ENCODE measurements around the gene DPYSL4. TPM values are rescaled to one million over a fixed set of nuclear protein-coding genes. Genes with fewer than 3 reads are reported as not detected.

Gene DPYSL4
- total RNA-seq, 2 donors from 2014 or later: 6.5 to 19.2 TPM

DNA sequence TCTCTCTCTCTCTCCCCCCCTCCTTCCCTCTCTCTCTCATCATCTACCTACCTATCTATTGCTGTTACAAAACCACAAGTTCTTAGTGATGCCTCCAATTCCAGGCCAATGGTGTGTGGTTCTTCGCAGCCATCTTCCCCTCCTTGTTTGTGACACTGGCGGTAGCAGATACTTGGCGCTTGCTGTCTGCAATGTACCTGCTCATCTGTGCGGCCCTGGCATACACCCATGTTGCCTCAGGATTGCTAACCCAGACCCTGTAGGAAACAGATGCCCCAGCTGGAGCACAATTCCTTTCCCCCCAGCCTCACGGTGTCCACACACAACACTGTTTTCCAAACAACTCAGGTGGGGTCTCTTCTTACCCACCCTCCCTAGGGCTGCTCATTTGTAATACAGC lies 13.6 kb upstream of the DPYSL4 start:
- Mint-ChIP-seq H3K27ac (peak overlapping the region; percentile 43 to 50), H3K4me1 (ENCODE audit: low read depth in 2 of 2) (peaks cover 13 to 20% of the 10 kb centered on the region in 2 donors), H3K4me3 (no peak overlapping the region), H3K36me3 (no peaks in the 10 kb centered on the region), H3K27me3 (peaks cover 26 to 29% of the 10 kb centered on the region in 2 donors), H3K9me3 (no peaks in the 10 kb centered on the region)
- ATAC-seq: no peak
- peak; percentile 41 for DNase-seq (ENCODE audit: low spot score)

DNA sequence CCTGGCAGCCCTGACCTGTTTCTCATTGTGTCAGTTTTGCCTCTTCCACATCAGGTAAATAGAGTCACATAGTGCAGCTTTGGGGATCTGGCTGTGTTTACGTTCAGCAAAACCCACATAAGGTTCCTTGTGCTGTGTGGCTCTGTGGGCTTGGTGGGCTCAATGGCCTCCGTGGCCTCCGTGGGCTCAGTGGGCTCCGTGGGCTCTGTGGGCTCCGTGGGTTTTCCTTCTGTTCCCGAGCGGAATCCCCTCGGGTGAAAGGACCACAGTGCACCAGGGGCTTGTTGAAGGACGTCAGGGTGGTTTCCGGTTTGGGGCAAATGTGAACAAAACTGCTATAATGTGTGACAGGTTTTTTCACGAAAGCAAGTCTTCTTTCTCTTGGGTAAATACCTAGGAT lies 12.5 kb upstream of the DPYSL4 start:
- DNase-seq (ENCODE audit: low spot score): peak; percentile 29
- ATAC-seq: no peak
- H3K4me3 Mint-ChIP-seq: no peak overlapping the region
- H3K27me3 Mint-ChIP-seq: peaks cover 31% of the 10 kb centered on the region in 2 donors
- H3K9me3 Mint-ChIP-seq: no peaks in the 10 kb centered on the region
- H3K4me1 Mint-ChIP-seq (ENCODE audit: low read depth in 2 of 2): peaks cover 14 to 20% of the 10 kb centered on the region in 2 donors
- H3K36me3 Mint-ChIP-seq: no peaks in the 10 kb centered on the region
- peak overlapping the region in 1 of 2 donors; percentile 50 for H3K27ac Mint-ChIP-seq

DNA sequence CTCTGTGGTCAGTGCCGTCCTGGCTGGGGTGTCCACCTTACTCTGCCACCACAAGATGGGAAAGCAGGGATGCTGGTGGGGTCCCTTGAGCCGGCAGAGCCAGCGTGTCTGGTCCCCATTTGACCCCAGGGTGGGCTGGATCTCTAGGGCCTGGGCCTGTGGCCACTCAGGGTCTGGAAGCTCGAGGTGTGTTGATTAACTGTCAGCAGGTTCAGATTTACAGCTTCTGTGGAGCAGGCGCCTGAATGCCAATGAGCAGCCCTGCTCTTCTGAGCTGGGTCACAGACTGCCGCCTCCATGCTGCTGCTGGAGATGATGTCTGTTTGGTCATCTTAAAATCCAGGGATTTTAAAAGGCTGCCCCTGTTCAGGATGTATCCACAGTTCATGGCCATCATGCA lies 11.3 kb upstream of the DPYSL4 start:
- H3K36me3 Mint-ChIP-seq: no peaks in the 10 kb centered on the region
- no peak for DNase-seq (ENCODE audit: low spot score)
- H3K27ac Mint-ChIP-seq: peak overlapping the region in 1 of 2 donors; percentile 50
- H3K9me3 Mint-ChIP-seq: no peaks in the 10 kb centered on the region
- no peak overlapping the region for H3K4me3 Mint-ChIP-seq
- H3K4me1 Mint-ChIP-seq (ENCODE audit: low read depth in 2 of 2): peaks cover 16 to 20% of the 10 kb centered on the region in 2 donors
- no peak for ATAC-seq
- H3K27me3 Mint-ChIP-seq: peaks cover 31 to 32% of the 10 kb centered on the region in 2 donors

DNA sequence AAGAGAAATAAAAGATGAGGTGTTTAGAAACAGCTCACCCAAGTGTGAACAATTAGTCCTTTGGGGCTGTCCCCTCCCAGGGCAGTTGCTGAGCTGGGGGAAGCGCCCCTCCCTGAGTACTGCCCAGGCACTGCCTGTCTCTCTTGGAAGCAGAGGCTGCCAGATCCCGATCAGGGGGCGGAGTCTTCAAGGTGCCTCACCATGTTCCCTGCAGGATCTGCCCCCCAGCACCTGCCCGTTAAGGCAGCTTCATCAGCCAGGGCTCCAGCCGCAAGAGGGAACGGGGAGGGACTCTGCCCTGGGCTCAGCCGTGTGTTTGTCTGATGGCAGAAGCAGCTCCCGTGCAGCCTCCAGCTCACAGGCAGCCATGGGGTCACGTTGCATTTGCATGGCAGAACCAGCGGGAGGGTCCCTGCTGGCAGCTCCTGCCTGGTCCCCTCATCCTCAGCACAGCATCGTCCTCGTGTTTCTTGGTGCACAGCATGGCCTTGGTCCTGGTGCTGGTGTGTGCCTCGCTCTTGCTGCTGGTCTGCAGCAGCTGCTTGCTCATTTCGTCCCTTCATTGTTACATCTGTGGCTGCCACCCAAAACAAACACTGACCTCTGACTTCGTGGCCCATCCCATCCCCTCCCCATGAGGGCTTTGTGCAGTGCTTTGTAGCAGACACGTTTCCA lies 10.7 kb upstream of the DPYSL4 start:
- ATAC-seq: peak; percentile 57 to 59
- no peak for DNase-seq (ENCODE audit: low spot score)
- H3K36me3 Mint-ChIP-seq: no peaks in the 10 kb centered on the region
- H3K27ac Mint-ChIP-seq: no peak overlapping the region
- H3K4me1 Mint-ChIP-seq (ENCODE audit: low read depth in 2 of 2): peaks cover 16 to 20% of the 10 kb centered on the region in 2 donors
- peaks cover 31 to 37% of the 10 kb centered on the region in 2 donors for H3K27me3 Mint-ChIP-seq
- no peak overlapping the region for H3K4me3 Mint-ChIP-seq
- no peaks in the 10 kb centered on the region for H3K9me3 Mint-ChIP-seq

DNA sequence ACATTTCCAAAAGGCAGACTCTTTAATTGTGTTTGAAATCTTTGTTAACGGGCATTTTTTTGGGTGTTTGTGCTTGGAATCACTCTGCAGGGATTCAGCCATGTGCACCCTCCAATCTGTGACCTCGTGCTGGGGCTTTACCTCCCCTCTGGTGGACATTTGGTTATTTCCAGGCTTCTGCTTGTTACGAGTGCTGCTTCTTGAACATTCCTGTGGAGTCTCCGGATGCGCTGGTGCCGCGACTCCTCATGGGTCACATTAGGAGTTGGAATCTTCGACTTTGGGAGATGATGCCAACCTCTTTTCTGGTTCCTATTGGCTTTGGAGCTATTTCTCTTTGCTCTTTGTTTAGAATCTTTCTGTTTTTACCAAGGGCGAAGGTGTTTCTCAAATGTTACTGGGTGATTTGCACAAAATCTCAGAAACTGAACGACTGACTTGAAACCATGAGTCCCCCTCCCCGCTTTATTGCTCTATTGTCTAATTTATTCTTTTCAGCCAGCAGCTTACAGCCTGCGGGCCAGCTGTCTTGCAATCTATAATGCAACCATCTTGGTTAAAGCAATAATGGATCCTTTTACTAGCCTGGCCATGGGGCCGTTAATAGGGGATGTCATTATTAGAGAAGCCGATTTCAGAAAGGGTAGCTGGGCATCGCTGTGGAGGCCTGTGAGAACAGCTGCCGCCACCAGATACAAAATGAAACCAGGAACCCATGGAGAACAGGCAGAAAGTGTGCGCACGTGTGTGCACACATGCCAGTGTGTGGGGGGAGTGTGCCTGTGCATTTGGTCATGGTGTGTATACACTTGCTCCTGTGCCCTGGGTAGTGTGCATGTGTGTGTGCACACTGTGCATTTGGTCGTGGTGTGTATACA lies 9.9 kb upstream of the DPYSL4 start:
- no peaks in the 10 kb centered on the region for H3K9me3 Mint-ChIP-seq

DNA sequence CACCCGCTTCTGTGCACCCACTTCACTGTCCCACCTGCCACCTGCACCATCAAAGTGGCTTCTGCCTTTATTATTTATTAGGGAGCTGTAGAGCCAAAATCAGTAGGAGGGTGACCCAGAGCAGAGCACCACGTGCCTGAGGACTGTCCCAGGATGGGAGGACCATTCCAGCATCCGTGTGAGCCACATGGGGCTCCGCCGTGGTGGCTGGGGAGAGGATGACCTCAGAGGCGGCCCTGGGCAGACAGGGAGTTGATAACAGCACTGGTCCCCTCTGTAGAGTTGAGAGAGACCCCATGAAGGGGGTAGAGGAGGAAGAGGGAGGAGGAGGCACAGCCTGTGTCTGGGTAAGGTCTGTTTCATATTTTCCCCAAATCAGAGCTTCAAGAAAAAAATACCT lies 8.7 kb upstream of the DPYSL4 start:
- ATAC-seq: no peak
- H3K36me3 Mint-ChIP-seq: no peaks in the 10 kb centered on the region

More for the DNA sequence above, 9.9 kb upstream of the DPYSL4 start:
- peaks cover 16 to 20% of the 10 kb centered on the region in 2 donors for H3K4me1 Mint-ChIP-seq (ENCODE audit: low read depth in 2 of 2)
- no peak overlapping the region for H3K4me3 Mint-ChIP-seq
- peaks cover 31 to 37% of the 10 kb centered on the region in 2 donors for H3K27me3 Mint-ChIP-seq
- ATAC-seq: no peak
- no peak for DNase-seq (ENCODE audit: low spot score)
- H3K27ac Mint-ChIP-seq: no peak overlapping the region
- H3K36me3 Mint-ChIP-seq: no peaks in the 10 kb centered on the region

DNA sequence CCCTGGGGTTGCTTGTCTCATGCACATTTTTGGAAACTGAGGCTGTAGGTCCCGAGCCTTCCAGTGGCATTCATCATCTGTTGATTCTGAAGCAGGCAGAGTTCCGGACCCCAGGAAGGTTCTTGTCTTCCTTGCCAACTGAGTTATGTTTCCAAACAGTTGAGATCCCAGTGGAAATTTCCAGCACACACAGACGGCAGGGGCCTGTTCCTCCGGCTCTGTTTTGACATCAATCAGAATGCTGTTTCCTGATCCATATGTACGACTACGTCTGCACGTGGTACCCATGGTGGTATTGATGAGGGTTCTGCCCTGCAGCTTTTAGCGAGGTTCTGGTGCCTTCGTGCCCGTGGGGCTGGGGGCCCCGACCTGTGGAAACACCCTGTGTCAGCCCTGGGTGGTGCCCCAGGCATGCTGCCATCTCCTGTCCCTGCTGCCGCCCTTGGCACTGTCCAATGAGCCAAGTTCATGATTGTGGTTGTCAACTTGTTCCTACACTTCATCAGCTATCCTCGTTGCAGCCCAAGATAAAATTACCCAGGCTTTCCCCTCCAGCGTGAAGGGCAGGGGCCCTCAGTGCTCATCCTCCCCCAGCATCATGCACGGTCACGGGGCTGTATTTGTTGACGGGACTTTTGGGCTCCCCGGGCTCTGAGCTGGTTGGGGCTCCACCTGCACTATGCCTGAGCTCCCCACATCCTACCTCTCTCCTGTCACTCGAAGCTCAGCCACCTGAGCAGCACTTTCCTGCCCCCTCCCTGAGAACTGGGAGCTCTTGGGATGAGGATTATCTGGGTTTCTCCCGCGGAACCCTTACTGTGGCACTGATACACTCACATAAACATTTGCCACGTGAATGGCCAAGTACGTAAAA lies 7.8 kb upstream of the DPYSL4 start:
- ATAC-seq (no peak), DNase-seq (ENCODE audit: low spot score) (no peak)
- peaks cover 35 to 46% of the 10 kb centered on the region in 2 donors for H3K27me3 Mint-ChIP-seq
- H3K4me1 Mint-ChIP-seq (ENCODE audit: low read depth in 2 of 2): peaks cover 10 to 13% of the 10 kb centered on the region in 2 donors
- H3K4me3 Mint-ChIP-seq: no peak overlapping the region
- H3K9me3 Mint-ChIP-seq: no peaks in the 10 kb centered on the region
- no peak overlapping the region for H3K27ac Mint-ChIP-seq
- no peaks in the 10 kb centered on the region for H3K36me3 Mint-ChIP-seq

More for the DNA sequence above, 8.7 kb upstream of the DPYSL4 start:
- no peak overlapping the region for H3K27ac Mint-ChIP-seq
- no peak overlapping the region for H3K4me3 Mint-ChIP-seq
- peaks cover 27 to 38% of the 10 kb centered on the region in 2 donors for H3K27me3 Mint-ChIP-seq
- no peak for DNase-seq (ENCODE audit: low spot score)
- no peaks in the 10 kb centered on the region for H3K9me3 Mint-ChIP-seq
- H3K4me1 Mint-ChIP-seq (ENCODE audit: low read depth in 2 of 2): peaks cover 16 to 20% of the 10 kb centered on the region in 2 donors

DNA sequence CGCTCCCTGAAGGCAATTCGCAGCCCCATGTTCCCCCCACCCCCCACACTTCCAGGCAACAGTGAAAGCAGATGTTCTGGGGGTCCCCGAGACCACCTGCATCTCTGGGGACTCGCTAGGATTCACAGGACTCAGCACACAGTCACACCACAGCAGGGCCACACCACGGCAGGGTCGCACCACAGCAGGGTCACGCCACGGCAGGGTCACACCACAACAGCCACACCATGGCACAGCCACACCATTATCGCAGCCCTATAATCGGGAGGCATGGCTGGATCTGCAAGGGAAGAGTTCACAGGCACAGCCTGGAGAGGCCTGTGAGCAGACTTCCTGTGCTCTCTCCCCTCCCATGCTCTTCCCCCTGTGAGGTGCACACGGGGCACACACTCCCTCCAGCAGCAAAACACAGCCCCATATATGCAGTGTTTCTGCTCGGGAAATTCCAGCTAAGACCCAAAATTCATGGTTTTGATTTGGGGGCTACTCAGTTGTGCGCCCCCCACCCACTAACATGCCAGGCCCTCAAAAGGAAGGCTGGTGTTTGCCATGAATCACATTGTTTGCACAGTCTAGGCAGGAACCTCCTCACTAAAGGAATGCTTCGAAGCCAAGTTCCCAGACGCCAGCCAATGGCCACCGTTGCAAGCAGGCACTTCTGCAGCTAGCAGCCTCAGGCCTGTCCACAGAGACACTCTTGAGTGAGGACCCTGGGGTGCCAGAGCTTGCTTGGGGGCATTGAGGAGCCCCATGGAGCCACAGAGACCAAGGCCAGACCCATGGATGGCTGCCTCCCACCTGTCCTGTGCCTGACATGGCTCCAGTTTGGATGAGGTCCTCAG lies 7.0 kb upstream of the DPYSL4 start:
- Mint-ChIP-seq H3K9me3 (no peaks in the 10 kb centered on the region), H3K4me3 (no peak overlapping the region), H3K27ac (no peak overlapping the region), H3K4me1 (ENCODE audit: low read depth in 2 of 2) (peaks cover 11% of the 10 kb centered on the region in 2 donors), H3K27me3 (peaks cover 42 to 50% of the 10 kb centered on the region in 2 donors), H3K36me3 (no peaks in the 10 kb centered on the region)
- ATAC-seq (peak in 1 of 2 donors; percentile 13), DNase-seq (ENCODE audit: low spot score) (no peak)

DNA sequence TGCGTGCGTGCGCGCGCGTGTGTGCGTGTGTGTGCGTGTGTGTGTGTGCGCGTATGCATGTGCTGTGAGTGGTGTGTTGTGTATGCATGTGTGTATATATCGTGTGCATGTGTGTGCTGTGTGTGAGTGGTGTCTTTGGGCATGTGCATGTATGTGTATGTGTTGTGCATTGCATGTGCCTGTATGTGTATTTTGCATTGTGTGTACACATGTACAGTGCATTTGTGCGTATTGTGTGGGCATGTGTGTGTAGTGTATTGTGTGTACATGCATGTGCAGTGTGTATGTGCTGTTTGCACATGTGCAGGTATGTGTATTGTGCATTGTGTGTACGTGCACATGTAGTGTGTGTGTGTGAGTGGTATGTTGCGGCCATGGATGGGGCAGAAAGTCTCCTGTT lies 6.0 kb upstream of the DPYSL4 start:
- Mint-ChIP-seq H3K27me3 (peaks cover 45 to 48% of the 10 kb centered on the region in 2 donors), H3K9me3 (no peaks in the 10 kb centered on the region), H3K27ac (no peak overlapping the region), H3K4me3 (no peak overlapping the region), H3K4me1 (ENCODE audit: low read depth in 2 of 2) (peaks cover 4 to 13% of the 10 kb centered on the region in 2 donors), H3K36me3 (no peaks in the 10 kb centered on the region)
- DNase-seq (ENCODE audit: low spot score): no peak
- ATAC-seq: no peak

DNA sequence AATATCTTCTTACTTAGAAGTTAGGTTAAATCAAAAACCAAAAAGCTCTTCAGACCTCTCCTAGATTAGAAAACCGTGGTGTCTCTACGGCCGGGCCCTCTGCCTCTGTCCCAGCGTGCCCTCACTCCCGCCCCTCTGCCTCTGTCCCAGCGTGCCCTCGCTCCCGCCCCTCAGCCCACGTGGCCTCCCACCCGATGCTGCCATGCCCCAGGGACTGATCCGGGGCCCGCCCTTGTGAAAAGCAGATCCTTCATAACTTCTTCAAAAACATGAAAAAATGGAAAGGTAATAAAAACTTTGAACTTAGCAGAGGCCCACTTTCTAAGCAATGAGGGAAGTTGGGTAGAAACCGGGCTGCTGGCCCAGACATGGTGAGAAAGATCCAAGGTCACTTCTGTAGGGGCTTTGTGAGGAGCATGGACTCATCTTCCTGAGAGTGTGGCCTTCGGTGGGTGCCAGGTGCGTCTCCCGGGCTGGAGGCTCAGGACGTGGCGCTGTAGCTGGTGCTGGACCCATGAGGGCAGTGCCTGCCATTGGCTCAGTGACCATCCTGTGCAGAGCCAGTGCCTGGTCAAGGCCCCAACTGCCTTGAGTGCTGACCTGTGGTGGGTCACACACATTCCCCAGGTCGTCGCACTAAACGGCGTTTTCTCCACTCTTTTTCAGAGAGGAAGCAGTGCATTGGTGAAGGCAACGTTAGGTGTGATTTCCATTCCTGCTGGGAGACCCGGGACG lies 4.9 kb upstream of the DPYSL4 start:
- Mint-ChIP-seq H3K4me1 (ENCODE audit: low read depth in 2 of 2) (peaks cover 0 to 9% of the 10 kb centered on the region in 2 donors), H3K27ac (no peak overlapping the region), H3K27me3 (peaks cover 37 to 44% of the 10 kb centered on the region in 2 donors), H3K4me3 (no peak overlapping the region), H3K9me3 (no peaks in the 10 kb centered on the region), H3K36me3 (no peaks in the 10 kb centered on the region)
- DNase-seq (ENCODE audit: low spot score) (no peak), ATAC-seq (no peak)

DNA sequence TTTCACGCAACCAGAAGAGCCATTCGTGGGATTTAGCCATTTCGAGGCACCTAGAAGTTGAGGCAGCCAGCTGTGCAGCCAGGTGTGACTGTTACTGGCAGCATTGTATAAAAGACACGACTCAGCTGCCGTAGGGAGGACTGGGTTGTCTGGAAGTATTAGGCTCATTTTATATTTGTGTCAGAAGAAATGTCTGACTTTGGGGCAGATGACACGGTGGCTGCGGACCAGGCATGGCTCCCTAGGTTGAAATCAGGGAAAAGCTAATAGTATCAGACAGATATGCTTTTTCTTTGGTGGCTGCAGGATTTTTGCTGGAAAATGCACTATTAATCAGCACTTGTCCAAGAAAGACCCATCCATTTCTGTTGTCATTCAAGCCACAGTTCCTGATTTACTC lies 4.2 kb upstream of the DPYSL4 start:
- H3K36me3 Mint-ChIP-seq: no peaks in the 10 kb centered on the region
- no peak overlapping the region for H3K4me3 Mint-ChIP-seq
- no peaks in the 10 kb centered on the region for H3K9me3 Mint-ChIP-seq
- H3K4me1 Mint-ChIP-seq (ENCODE audit: low read depth in 2 of 2): peaks cover 0 to 8% of the 10 kb centered on the region in 2 donors
- DNase-seq (ENCODE audit: low spot score) (no peak), ATAC-seq (no peak)
- H3K27ac Mint-ChIP-seq: no peak overlapping the region
- peaks cover 29 to 38% of the 10 kb centered on the region in 2 donors for H3K27me3 Mint-ChIP-seq

DNA sequence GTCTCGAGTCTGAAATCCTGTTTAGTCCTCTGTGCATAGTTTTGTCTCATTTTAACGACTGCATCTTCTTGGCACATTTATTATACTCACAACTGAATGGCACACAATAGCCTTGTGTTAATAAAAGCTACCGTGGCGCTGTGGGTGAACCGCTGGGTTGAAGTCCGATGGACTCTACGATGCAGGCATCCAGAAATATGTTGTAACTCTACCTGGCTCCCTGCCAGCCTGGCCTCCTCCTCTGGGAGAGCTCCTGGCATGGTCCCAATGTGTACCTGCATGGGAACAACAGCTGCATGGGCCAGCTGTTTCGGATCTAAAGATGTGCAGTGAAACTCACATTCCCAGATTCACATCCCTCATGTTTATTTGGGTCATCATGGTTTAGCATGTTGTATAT lies 3.7 kb upstream of the DPYSL4 start:
- Mint-ChIP-seq H3K4me1 (ENCODE audit: low read depth in 2 of 2) (peaks cover 0 to 8% of the 10 kb centered on the region in 2 donors), H3K36me3 (no peaks in the 10 kb centered on the region), H3K27me3 (peaks cover 25 to 36% of the 10 kb centered on the region in 2 donors), H3K4me3 (no peak overlapping the region), H3K9me3 (no peaks in the 10 kb centered on the region), H3K27ac (no peak overlapping the region)
- DNase-seq (ENCODE audit: low spot score) (no peak), ATAC-seq (no peak)
